ENCODE results near the gene MAP3K3.

GRCh38 chr17:63633742-63634141 lies 11.5 kb downstream of the MAP3K3 start:
- TF ChIP-seq, protein P1, sequence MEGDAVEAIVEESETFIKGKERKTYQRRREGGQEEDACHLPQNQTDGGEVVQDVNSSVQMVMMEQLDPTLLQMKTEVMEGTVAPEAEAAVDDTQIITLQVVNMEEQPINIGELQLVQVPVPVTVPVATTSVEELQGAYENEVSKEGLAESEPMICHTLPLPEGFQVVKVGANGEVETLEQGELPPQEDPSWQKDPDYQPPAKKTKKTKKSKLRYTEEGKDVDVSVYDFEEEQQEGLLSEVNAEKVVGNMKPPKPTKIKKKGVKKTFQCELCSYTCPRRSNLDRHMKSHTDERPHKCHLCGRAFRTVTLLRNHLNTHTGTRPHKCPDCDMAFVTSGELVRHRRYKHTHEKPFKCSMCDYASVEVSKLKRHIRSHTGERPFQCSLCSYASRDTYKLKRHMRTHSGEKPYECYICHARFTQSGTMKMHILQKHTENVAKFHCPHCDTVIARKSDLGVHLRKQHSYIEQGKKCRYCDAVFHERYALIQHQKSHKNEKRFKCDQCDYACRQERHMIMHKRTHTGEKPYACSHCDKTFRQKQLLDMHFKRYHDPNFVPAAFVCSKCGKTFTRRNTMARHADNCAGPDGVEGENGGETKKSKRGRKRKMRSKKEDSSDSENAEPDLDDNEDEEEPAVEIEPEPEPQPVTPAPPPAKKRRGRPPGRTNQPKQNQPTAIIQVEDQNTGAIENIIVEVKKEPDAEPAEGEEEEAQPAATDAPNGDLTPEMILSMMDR (IDR thresholded peaks at IDR 0.05; ENCODE audit: insufficient read depth, low read length): no peak
- TF ChIP-seq, protein P2, sequence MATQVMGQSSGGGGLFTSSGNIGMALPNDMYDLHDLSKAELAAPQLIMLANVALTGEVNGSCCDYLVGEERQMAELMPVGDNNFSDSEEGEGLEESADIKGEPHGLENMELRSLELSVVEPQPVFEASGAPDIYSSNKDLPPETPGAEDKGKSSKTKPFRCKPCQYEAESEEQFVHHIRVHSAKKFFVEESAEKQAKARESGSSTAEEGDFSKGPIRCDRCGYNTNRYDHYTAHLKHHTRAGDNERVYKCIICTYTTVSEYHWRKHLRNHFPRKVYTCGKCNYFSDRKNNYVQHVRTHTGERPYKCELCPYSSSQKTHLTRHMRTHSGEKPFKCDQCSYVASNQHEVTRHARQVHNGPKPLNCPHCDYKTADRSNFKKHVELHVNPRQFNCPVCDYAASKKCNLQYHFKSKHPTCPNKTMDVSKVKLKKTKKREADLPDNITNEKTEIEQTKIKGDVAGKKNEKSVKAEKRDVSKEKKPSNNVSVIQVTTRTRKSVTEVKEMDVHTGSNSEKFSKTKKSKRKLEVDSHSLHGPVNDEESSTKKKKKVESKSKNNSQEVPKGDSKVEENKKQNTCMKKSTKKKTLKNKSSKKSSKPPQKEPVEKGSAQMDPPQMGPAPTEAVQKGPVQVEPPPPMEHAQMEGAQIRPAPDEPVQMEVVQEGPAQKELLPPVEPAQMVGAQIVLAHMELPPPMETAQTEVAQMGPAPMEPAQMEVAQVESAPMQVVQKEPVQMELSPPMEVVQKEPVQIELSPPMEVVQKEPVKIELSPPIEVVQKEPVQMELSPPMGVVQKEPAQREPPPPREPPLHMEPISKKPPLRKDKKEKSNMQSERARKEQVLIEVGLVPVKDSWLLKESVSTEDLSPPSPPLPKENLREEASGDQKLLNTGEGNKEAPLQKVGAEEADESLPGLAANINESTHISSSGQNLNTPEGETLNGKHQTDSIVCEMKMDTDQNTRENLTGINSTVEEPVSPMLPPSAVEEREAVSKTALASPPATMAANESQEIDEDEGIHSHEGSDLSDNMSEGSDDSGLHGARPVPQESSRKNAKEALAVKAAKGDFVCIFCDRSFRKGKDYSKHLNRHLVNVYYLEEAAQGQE (IDR thresholded peaks at IDR 0.05; ENCODE audit: insufficient replicate concordance, low read depth): no peak
- no peak for TF ChIP-seq POLR2AphosphoS5 (IDR thresholded peaks at IDR 0.05; ENCODE audit: low read depth)

All from HL-60 (cell line).